M059J (cell line): ENCODE data around the gene GPR4. TPM values are rescaled to one million over a fixed set of nuclear protein-coding genes. Genes with fewer than 3 reads are reported as not detected.
A peak's percentile ranks its signal among the peaks of the same experiment; 100 is the strongest.
"Not testable (repeated sequence)": the region's sequence is repeated elsewhere in the genome, so short reads cannot be mapped to it uniquely, and the experiment has no call there.

ENCODE experiments used
- DNase-seq: peaks from one replicate; pipeline ENCODE4 v3.0.0-alpha.2; 2012; ENCODE audit warnings: low read depth
- total RNA-seq: library from RNA; depleted of rRNA; stranded (reverse); fragments of >200 nt; shearing (Covaris generic); gene quantifications from 2 replicates; pipeline ENCODE4 v1.2.3, GENCODE V29; 2014

The GPR4 gene
- total RNA-seq, 1 experiment from 2014 or later = 0.02 TPM

DNA sequence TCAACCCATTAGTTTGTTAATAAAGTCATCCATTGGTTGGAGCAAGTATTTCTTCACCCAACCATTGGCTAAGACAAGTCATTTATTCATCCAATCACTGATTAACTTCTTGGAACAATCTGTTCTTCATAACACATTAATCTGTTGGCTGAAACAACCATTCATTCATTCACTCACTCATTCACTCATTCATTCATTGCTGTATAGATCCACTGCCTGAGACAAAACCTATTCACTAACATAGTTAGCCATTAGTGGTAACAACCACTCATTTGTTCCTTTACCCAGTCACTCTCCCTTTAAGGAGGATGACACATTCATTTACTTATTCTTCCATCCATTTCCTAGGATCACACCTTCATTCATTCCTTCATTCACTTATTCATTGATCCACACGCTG lies 22.0 kb upstream of the GPR4 start:
- DNase-seq = no peak

DNA sequence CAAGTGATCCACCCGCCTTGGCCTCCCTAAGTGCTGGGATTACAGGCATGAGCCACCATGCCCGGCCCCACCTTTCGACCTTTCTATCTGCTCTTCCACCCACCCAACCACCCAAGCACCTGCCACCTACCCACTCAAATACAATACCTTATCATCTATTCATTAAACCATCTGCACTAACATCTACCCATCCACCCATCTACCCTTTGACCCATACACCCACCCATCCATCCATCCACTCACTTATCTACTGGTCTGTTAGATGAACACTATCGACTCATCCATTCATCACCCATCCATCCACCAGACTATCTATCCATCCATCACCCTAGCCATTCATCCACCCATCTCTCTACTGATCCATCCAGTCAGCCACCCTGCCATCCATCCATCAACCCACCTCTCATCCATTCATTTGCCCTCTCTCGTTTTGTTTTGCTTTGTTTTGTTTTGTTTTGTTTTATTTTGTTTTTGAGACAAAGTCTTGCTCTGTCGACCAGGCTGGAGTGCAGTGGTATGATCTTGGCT lies 20.0 kb upstream of the GPR4 start:
- DNase-seq = no peak

DNA sequence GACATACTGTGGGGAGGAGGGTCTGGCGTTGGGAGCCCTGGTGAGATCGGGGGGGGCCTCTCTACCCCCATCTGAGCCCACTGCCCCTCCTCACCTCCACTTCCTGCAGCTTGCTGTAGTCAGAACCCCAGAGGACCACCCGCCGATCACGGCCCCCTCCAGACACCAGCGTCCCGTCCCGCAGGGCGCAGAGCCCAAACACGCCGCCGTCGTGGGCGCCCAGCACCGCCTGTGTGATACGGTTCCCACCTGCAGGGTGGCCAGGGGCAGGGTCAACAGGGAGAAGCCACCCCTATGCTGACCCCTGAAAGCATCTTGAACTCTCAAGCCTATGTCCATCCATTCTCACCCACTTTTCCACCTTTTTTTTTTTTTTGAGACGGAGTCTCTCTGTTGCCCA lies 19.4 kb upstream of the GPR4 start:
- no peak for DNase-seq

DNA sequence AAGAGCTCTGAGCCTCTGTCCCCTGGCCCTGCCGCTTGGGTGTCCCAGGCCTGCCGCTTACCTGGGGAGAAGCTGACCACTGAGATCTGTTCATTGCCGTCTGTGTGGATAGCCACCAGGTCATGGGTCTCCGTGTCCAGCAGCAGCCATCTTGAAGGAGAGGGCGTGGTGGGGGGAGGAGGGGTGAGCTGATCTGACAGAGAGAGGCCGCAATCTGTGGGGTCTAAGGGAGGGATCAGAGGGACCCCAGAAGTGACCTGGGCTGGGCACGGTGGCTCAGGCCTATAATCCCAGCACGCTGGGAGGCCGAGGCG lies 14.6 kb upstream of the GPR4 start:
- no peak for DNase-seq

DNA sequence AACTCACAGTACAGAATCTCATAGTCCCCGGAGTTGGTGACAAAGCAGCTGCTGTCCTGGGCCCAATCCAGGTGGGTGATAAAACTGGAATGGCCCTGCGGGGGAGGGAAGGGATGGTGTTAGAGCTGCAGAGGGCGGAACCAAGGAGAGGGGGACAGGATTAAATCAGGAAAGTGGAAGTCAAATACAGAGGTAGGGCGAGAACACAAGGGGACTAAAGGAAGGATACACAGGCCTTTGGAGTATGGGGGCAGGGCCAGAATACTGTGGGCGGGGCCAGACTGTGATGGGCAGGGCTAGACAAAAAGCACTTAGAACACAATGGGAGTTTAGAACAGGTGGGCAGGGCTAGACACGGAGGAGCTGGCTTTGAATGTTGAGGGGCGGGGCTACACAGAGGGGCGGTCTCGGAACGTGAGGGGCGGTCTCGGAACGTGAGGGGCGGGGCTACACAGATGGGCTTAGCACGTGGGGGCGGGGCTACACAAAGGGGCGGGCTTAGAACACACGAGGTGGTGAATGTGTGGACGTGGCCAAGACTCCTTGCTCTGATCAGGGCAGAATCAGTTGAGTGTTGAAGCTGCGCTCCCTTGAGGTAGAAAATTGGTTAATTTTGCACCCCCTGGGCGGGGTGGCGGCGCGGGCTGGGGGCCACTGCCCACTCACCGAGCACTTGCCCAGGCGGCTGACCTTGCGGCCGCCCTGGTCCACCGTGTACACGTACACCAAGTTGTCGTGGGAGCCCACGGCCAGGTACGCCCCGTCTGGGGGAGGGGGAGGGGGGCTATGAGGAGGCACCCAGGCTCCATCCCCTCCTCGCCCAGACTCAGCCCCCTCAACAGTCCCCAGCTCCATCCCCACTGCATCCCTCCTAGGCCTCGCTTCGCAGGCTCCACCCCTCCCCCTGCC lies 14.0 kb upstream of the GPR4 start:
- DNase-seq = peak; percentile 69

DNA sequence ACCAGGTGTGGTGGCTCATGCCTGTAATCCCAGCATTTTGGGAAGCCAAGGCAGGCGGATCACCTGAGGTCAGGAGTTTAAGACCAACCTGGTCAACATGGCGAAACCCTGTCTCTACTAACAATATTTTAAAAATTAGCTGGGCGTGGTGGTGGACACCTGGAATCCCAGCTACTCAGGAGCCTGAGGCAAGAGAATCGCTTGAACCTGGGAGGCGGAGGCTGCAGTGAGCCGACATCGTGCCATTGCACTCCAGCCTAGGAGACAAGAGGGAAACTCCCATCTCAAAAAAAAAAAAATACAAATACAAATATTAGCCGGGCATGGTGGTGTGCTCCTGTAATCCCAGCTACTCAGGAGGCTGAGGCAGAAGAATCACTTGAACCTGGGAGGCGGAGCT lies 13.0 kb upstream of the GPR4 start:
- DNase-seq = not testable (repeated sequence)

DNA sequence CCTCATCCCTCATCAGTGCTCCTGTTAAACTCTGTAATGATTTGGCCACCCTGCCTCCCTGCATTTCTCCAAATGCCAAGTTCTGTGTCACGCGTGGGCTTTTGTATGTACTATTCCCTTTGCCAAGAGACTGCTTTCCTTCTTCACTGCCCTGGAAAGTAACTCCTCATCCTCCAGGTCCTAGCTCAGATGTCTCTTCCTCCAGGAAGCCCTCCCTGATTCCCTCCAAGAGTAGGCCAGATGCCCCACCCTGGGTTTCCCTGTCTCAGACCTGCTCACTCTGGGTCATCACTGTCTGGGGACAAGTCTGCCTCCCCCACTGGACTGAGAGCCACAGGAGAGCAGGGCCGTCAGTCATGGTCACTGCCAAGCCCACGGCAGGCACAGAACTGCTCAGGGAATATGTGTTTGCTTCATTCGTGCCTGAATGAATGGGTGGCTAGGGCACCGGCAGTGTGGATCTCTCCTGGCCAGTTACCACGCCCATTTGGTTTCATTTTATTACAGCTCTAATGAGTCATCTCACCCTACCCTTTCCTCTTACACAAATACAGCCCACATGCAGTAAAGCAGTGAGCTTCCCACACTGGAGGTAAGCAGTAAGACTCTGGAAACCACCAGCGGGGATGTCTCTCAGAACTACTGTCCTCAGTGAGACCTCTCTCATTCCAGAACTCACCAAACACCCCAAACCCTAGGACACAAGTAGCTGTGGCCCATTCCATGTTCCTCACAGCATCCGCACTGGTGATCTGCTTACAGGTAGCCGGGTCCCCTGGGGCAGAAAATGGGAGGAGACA lies 12.1 kb upstream of the GPR4 start:
- DNase-seq = peak; percentile 96

DNA sequence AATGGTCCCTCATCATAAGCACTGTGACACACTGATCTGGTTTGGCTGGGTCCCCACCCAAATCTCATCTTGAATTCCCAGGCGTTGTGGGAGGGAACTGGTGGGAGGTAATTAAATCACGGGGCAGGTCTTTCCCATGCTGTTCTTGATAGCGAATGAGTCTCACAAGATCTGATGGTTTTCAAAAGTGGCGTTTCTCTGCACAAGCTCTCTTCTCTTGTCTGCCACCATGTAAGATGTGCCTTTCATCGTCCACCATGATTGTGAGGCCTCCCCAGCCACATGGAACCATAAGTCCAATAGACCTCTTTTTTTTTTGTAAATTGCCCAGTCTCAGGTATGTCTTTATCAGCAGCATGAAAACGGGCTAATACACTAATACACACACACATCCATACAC lies 6.9 kb upstream of the GPR4 start:
- DNase-seq = no peak

DNA sequence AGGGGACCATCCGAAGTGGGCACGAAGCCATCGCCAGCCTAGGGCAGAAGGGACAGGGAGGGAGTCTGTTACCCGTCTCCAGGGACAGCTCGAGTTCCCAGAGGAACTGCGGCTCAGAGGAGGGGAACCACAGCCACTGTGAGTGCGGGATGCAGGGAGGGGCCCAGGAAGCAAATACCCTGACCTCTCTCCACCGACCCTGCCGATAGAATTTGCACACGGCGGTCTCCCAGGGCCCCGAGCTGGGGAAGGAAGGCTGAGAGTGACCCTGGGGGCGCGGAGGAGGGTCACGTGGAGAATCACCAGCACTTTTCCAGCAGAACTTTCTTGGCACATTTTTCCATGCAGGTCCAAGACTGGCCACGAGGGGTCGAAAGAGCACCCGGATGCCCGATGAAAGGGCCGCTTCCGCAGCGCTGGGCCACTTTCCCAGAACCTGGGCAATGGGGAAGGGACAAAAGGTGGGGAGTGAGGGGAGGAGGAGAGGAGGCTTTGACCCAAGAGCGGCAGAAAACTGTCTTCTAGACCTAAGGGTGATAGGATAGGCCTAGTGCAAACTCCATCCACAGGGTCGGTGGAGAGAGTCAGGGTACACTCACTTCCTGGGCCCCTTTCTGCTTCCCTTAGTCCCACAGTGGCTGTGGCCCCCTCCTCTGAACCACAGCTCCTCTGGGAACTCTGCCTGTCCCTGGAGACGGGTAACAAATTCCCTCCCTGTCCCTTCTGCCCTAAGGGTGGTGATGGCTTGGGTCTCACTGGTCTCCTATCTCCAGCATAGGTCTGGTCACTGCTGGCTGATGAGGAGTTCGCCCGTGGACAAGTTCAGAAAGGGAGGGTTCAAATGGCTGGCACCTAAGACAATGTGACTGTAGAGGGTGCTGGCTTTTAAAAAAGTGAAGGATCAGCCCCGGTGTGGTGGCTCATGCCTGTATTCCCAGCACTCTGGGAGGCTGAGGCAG lies 5.3 kb upstream of the GPR4 start:
- peak; percentile 73 for DNase-seq

DNA sequence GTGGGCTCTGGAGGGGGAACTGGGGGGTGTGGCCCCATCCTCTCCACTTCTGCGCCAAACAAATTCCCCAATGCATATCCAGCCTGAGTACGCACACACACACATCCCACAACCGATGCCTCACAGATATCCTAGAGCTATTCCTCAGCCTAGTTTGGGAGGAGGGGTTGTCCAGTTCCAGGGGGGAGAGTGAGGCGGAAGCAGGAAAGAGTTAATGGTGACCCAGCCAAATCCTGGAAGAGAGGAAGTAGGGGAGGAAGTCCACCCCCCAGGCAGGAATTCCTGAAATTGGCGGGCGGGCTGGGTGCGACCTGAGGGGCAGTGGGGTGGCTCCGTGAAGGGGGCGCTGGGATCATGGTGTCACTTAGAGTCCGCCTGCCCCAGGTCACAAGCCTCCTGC lies 897 bp downstream of the GPR4 start:
- DNase-seq = no peak

DNA sequence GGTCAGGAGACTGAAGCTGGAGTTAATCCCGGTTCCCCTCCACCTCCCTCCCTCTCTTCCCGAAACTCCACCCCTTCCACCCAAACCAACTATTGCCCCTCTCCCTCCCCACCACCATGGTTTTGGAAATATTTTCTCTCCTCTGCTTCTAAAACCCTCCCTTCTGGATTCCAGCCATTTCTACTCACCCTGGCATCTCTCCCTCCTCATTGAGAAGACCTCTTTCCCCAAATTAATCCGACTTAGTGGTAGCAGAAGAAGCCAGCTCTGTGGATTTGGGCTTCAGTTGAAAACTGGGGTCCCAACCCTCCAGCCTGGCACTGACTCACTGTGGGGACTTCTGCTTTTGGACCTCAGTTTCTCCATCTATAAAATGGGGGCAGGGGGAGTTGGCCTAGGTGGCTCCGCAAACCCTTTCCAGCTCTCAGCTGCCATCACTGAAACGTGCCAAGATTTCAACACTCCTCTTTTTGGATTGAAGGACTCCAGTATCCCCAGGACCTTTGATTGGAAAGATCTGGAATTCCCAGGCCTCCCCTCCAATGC lies 1.6 kb downstream of the GPR4 start:
- no peak for DNase-seq

DNA sequence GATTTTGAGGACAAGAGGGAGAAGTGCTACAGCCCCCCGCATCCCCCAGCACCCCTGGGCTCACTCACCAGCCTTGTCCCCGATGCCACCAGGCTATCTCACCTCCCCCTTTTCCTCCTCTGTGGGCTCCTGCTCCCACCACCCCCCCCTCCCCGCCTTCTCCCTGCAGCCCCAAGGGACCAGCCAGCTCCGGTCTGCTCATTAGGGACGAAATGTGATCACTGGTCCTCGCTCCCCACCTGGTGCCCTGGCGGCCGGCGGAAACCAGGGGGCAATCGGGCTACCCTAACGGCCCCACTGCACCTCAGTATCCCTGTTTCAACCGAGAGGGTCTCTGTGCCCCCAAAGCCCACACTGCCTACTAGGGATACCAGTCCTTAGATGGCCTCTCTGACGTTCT lies 2.7 kb downstream of the GPR4 start:
- DNase-seq = no peak

DNA sequence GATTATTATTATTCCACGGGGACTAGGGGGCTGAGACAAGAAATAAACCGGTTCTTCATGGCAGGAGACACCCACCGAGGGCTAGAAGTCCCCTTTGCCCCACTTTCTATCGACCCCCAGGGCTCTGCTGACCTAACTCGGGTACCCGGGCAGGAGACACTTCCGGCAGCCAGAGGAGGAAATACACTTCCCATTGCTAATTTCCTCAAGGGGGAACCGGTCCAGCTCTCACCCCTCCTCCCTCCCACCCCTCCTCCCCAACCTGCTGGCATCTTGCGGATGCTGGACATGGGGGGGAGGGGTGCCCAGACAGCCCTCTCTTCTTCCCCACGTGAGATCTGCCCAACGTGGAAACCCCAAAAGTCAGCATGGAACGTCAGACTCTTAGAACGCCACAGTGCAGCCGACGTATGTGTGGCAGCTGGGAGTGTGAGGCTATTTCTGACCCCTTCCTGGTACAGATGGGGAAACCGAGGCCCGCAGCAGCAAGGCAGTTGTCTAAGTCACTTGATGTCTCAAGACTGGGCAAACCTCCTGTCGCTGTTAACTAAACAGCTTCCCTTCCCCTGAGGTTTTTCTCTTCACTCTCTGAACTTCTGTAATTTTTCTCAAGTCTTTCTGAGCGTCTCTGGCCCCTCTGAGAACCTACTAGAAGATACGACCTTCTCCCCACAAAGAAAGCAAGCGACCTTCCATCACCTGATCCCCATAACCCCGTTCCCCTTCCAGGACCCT lies 3.6 kb downstream of the GPR4 start:
- DNase-seq = no peak

DNA sequence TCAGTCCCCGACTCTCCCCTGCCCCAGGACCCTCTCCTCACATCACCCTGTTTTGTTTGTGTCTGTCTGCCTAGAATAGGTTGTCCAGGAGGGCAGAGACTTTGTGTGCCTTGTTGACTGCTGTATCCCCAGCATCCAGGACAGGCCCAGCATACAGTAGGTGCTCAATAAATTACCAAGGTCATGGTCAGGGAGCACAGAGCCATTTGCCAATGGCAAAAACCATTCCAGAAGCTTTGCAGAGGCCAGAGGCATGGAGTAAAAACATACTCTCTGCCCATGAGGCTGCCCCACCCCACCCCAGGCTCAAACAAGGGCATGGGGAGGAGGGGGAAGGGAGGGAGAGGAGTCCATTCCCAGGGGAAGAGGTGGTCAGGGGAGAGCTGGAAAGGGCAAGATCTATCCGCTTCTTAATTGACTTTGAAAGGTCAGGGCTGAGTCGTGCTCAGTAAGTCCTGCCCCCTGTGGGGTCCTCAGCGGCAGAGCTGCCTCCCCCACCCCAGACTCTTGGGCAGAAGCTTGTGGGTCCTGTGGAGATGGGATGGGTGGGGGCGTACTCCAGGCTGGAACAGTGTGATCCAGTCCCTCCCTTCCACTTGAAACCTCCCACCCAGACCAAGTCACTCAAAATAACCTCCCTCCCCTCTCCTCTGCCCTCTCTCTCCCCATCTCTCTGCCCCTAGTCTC lies 4.4 kb downstream of the GPR4 start:
- no peak for DNase-seq

DNA sequence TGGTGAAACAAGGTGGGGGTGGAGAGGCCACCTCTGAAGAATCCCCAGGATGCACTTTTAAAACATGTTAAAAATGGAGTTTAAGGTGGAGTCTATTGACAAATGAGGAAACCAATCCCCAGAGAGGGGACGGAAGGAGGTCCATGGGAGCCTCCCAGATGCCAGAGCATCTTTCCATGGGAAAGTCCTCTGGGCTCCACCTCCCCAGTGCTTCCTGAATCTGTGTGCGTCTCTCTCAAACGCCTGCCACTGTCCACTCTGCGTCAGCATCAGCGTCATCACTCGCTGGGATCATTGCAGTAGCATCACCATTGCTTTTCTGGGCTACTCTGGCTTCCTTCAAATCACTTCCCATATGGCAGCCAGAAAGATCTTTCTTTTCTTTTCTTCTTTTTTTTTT lies 6.2 kb downstream of the GPR4 start:
- no peak for DNase-seq

DNA sequence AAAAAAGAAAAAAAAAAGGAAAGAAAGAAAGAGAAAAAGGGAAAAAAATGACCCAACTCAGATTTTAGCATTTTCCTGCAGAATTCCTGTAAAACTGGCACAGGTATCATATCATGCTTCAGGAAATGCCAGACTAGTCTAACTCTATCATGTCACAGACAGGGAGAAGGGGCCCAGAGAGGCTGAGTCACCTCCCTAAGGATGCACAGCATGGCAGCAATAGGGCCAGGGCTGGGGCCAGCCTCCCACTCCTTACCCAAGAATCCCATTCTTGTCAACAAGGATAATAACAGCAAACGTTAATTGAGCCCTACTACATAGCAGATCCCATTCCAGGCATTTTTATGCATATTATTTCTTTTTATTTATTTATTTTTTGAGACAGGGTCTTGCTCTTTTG lies 8.5 kb downstream of the GPR4 start:
- DNase-seq = no peak

DNA sequence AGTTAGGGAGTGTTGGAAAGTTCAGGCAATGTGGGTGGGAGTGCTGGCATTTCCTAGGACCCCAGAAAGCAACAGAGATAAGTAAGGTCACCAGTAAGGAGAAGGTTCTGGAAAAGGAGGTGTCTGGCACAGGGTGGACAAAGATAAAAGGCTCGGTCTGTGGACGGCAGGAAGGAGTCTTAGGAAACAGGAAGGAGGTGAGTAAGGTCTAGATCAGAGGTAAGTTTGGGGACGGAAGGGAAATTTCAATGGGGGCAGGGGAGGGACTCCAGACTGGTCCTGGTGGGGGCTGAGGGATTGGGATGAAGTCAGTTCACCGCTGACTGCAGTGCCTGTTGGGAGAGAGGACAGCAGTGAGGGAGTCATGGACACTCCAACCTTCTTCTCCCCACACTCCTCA lies 9.6 kb downstream of the GPR4 start:
- no peak for DNase-seq

DNA sequence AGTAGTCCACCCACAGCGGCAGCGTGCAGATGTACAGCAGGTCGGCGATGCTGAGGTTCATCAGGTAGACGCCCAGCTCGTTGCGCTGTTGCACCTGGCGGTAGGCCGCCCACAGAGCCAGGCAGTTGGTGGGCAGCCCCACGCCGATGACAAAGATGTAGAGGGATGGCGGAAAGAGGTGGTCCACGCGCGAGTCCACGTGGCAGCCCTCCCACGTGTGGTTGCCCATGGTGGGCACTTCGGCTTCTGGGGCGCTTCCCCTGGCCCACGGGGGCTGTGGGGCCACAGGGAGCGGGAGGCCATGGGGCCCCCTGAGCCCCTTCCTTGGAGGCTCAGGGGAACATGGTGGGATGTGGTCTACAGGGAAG lies 10.4 kb downstream of the GPR4 start:
- no peak for DNase-seq

DNA sequence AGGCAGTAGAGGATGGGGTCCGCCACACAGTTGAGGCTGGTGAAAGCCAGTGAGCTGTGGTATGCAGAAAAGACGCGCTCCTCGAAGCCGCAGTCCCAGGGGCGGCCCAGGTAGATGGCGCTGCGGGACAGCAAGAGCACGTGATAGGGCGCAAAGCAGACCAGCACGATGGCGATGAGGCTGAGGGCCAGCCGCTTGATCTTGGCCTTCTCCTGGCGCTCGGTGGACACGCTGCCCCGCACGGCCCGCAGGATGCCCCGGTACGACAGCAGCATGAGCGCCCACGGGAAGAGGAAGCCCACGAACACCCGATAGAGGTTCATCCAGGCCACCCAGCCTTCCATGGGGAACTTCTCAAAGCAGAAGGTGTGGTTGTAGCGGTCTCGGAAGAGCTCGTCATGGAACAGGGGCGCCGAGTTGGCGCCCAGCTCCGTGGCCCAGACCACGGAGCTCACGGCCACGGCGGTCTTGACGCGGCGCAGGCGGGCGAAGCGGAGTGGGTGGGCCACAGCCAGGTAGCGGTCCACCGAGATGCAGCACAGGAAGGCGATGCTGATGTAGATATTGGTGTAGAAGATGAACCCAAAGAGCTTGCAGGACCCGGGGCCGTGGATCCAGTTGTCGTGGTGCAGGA lies 10.9 kb downstream of the GPR4 start:
- peak; percentile 33 for DNase-seq
